Suppressor macrophage (primary cell): ENCODE measurements around the gene THPO.

Experiments used
- DNase-seq, 4 experiments: peaks; one replicate each; pipeline ENCODE4 v3.0.0-alpha.2; 2020 to 2022

The THPO gene

GRCh38 chr3:184333190-184333589 is 44.8 kb downstream of the THPO start:
- DNase-seq, result no peak

DNA sequence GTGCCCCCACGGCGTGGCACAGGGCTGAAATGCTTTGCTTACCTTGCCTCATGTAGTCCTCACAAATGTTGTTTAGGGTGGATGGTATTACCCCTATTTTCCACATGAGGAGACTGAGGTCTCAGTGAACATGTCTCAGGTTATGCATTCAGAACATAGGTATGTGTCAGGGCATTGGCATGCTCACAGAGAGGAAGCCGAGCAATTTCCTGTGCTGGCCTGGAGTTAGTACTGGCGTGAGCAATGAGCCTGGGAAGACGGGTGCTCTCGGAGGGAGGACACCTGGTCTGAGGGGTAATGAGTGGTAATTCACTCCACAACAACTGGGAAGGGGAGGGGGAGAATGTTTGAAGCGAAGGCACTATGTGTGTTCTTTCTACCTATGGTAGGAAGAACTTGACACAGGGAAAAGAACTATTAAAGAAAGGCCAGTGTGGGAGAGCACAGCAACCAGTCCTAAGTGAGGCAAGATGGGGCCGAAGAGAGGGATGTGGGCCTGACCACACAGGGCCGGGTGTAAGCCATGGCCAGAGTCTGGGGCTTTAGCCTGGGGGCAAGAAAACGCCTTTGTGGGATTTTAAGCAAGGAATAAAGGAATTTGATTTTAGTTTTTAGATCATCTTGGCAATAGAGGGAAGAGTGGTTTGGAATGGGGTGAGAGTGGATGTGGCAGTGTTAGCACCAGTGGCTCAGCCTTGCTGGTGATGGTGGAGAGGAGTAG is 45.5 kb downstream of the THPO start:
- DNase-seq, result no peak

DNA sequence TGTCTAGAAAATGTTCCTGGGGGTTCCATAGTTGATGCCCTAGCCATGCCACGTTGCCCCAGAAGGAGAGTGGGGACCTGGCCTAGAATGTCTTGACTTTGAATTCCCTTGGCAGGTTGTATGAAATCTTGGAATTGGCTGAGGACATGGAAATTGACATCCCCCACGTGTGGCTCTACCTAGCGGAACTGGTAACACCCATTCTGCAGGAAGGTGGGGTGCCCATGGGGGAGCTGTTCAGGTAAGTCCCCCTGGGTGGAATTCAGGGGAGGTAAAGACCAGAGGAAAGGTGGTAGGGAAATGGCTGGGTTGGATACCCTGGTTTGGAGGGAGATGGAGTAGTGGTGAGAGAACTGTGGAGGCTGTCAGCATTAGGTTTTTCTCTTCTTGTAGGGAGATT is 49.5 kb downstream of the THPO start:
- no peak for DNase-seq

DNA sequence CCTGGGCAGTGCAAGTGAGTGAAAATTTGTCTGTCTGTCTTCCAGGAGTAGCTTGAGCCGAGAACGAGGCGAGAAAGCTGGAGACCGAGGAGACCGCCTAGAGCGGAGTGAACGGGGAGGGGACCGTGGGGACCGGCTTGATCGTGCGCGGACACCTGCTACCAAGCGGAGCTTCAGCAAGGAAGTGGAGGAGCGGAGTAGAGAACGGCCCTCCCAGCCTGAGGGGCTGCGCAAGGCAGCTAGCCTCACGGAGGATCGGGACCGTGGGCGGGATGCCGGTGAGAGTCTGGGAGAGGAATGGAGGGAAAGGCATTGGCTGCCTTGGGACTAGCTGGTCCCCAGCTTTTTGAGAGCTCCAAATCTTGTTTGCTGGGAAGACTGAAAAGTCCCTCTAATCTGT is 50.8 kb downstream of the THPO start:
- DNase-seq, result no peak

DNA sequence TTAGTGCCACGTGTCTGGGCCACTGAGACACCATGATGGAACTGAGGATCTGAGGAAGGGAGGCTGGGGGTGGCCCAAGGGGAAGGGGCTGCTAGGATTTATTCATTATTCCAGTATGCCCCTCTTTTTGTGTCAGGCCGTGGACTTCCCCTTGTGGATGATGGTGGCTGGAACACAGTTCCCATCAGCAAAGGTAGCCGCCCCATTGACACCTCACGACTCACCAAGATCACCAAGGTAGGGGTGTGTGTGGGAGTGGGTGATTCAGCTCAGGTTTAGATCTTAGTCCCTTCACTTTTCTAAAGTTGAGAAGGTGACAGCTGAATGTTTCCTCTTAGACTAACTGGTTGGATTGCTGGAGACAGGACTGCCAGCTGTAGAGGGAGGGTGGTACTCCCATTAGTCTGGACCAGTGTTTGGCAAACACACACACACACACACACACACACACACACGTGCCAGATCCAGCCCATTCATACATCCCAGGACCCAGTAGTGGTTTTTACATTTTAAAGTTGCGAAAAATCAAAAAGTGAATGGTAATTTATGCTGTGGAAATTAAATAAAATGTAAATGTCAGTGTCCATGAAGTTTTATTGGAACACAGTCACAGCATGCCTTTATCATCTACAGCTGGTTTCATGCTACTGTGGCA is 52.2 kb downstream of the THPO start:
- no peak for DNase-seq

DNA sequence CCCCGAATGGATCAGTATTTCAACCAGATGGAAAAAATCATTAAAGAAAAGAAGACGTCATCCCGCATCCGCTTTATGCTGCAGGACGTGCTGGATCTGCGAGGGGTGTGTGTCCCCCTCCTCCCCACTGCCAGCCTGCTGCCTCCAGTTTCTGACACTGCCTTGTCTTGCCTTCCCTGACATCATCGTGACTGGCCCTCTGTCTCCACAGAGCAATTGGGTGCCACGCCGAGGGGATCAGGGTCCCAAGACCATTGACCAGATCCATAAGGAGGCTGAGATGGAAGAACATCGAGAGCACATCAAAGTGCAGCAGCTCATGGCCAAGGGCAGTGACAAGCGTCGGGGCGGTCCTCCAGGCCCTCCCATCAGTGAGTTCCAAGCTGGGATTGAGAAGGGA is 52.7 kb downstream of the THPO start:
- no peak for DNase-seq

GRCh38 chr3:184323696-184324095 is 54.3 kb downstream of the THPO start:
- no peak for DNase-seq

- DNase-seq, result peak; percentile 74 to 84 (median 80)
Measured at GRCh38 chr3:184322731-184323487, 55.1 kb downstream of the THPO start.
